ENCODE results near the gene PLCH2. TPM values are rescaled to one million over a fixed set of nuclear protein-coding genes. Genes with fewer than 3 reads are reported as not detected.

PLCH2 gene
- total RNA-seq, 6 experiments from 2014 or later, result 0.37 to 4.6 (median 2.3) TPM

GRCh38 chr1:2477309-2477708 is 1.2 kb downstream of the PLCH2 start:
- WGBS (ENCODE audit: insufficient coverage, low coverage, low lambda C conversion rate, missing lambda C conversion rate), result 60% methylated on average over 2 of the region's 12 CpGs
- H3K27me3 ChIP-seq, result no peaks in the 10 kb centered on the region
- intact Hi-C loops (cut with DNase I), result no loop called here
- TF ChIP-seq, protein P1, sequence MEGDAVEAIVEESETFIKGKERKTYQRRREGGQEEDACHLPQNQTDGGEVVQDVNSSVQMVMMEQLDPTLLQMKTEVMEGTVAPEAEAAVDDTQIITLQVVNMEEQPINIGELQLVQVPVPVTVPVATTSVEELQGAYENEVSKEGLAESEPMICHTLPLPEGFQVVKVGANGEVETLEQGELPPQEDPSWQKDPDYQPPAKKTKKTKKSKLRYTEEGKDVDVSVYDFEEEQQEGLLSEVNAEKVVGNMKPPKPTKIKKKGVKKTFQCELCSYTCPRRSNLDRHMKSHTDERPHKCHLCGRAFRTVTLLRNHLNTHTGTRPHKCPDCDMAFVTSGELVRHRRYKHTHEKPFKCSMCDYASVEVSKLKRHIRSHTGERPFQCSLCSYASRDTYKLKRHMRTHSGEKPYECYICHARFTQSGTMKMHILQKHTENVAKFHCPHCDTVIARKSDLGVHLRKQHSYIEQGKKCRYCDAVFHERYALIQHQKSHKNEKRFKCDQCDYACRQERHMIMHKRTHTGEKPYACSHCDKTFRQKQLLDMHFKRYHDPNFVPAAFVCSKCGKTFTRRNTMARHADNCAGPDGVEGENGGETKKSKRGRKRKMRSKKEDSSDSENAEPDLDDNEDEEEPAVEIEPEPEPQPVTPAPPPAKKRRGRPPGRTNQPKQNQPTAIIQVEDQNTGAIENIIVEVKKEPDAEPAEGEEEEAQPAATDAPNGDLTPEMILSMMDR (IDR thresholded peaks at IDR 0.05), result no peak
- TF ChIP-seq POLR2A (IDR thresholded peaks at IDR 0.05), result no peak
- H3K27ac ChIP-seq, result no peak overlapping the region
- DNase-seq, result no peak
- H3K4me1 ChIP-seq, result peaks cover 0 to 28% (median 12%) of the 10 kb centered on the region in 4 donors
- H3K36me3 ChIP-seq, result no peaks in the 10 kb centered on the region
- H3K9me3 ChIP-seq, result no peaks in the 10 kb centered on the region
- ATAC-seq, result no peak
- no peak overlapping the region for H3K4me3 ChIP-seq

DNA sequence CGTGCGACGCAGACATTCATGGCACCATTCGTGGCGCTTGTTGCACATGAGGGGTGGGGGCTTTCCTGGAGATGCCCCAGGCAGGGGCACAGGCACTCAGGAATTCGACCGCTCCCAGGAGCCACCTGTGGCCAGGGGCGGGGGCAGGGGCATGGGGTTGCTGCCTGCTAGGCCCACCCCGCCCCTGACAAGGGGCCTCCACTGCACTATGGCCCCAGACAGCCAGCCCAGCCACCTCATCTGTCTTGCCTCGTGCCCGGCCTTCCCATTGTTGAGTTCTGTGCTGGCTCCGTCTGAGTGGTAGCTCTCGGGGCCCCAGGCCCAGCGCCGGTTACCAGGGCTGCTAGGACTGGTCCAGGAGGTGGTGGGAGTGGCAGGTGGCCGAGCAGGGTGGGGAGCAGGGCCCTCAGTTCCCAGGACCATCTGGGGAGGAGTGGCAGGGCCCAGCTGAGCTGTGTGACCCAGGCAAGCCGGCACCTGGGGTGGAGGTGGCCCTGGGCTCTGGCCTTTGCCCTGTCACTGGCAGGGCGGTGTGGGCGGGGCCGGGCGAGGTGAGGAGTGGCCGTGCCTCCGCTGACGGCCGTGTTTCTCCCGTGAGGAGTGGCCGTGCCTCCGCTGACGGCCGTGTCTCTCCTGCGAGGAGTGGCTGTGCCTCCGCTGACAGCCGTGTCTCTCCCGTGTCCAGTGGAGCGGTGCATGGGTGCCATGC is 1.9 kb downstream of the PLCH2 start:
- ATAC-seq, result peak; percentile 68 to 76 (median 72)
- Histone ChIP-seq H3K27ac (no peak overlapping the region), H3K4me1 (peaks cover 0 to 28% (median 12%) of the 10 kb centered on the region in 4 donors), H3K9me3 (no peaks in the 10 kb centered on the region), H3K36me3 (no peaks in the 10 kb centered on the region), H3K4me3 (no peak overlapping the region), H3K27me3 (no peaks in the 10 kb centered on the region)
- intact Hi-C loops (cut with DNase I), result no loop called here
- WGBS (ENCODE audit: insufficient coverage, low coverage, low lambda C conversion rate, missing lambda C conversion rate), result 60% methylated on average over 1 of the region's 35 CpGs
- DNase-seq, result peak; percentile 88 to 89 (median 88)
- no peak for TF ChIP-seq POLR2A (IDR thresholded peaks at IDR 0.05)
- TF ChIP-seq, protein P1 (IDR thresholded peaks at IDR 0.05), result no peak

DNA sequence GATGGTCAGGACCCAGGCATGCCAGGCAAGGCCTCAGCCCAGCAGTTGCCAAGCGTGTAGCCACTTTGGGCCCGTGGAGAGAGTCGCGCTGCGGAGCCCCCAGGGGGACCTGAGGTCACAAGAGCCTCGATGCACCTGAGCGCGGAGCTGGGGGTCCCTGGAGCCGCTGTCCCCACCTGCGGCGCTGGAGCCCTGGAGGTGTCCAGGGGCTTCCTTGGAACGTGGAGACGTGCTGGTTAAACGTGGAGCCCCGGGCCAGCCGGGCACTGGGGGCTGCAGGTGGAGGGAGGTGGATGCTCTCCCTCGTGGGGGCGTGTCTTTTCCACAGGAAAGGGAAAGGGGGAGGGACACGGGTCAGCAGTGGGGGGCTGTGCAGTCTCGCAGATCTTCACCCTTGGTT is 3.1 kb downstream of the PLCH2 start:
- no peaks in the 10 kb centered on the region for H3K27me3 ChIP-seq
- 74% methylated on average over 7 of the region's 20 CpGs for WGBS (ENCODE audit: insufficient coverage, low coverage, low lambda C conversion rate, missing lambda C conversion rate)
- no peak for TF ChIP-seq POLR2A (IDR thresholded peaks at IDR 0.05)
- TF ChIP-seq, protein P1 (IDR thresholded peaks at IDR 0.05), result no peak
- H3K9me3 ChIP-seq, result no peaks in the 10 kb centered on the region
- intact Hi-C loops (cut with DNase I), result no loop called here
- peaks cover 0 to 26% (median 12%) of the 10 kb centered on the region in 4 donors for H3K4me1 ChIP-seq
- no peak for ATAC-seq
- H3K4me3 ChIP-seq, result no peak overlapping the region
- DNase-seq, result no peak
- no peaks in the 10 kb centered on the region for H3K36me3 ChIP-seq
- no peak overlapping the region for H3K27ac ChIP-seq

DNA sequence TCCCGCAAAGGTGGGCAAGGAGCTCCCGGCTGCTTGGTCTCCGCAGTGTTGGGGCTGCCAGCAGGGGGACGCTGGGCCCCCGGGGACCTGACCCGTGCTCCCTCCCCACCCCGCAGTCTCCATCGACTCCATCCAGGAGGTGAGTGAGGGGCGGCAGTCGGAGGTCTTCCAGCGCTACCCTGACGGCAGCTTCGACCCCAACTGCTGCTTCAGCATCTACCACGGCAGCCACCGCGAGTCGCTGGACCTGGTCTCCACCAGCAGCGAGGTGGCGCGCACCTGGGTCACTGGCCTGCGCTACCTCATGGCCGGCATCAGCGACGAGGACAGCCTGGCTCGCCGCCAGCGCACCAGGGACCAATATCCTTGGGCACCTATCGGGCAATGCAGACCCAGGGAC is 3.5 kb downstream of the PLCH2 start:
- no peaks in the 10 kb centered on the region for H3K9me3 ChIP-seq
- DNase-seq (no peak), ATAC-seq (no peak)
- H3K27ac ChIP-seq, result no peak overlapping the region
- WGBS (ENCODE audit: insufficient coverage, low coverage, low lambda C conversion rate, missing lambda C conversion rate), result no CpG with 5 or more reads among the region's 28 CpGs
- no peaks in the 10 kb centered on the region for H3K36me3 ChIP-seq
- H3K4me1 ChIP-seq, result peaks cover 0 to 24% (median 11%) of the 10 kb centered on the region in 4 donors
- no peak for TF ChIP-seq POLR2A (IDR thresholded peaks at IDR 0.05)
- TF ChIP-seq, protein P1 (IDR thresholded peaks at IDR 0.05), result no peak
- no peaks in the 10 kb centered on the region for H3K27me3 ChIP-seq
- intact Hi-C loops (cut with DNase I), result no loop called here
- no peak overlapping the region for H3K4me3 ChIP-seq

All from right lobe of liver (tissue), 6 donors.